ENCODE results near the gene PTCD1.

DNA sequence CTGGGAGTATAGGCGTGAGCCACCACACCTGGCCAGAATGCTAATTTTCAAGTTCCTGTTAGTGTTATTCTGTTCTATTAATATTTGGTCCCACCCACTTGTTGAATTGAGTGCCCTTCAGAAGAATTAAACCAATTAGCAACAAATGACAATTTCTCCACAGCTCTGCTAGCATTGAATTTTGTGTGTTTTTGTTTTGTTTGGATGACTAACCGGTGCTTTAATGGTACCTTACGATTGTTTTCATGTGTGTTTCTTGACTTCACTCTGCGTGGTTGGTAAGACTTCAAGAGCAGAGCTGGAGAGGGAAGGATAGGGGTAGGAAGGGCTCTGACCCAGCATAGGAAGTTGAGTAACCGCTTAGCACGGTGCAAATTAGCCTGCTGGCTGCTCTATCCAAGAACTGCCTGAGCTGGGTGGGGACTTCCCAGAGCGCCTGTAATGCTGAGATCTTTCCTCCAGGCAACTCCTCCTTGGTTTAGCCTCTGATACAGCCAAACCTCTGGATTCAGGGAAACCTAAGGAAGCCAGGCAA is 59.5 kb downstream of the PTCD1 start:
- TF ChIP-seq ZNF232 (CRISPR knock-in tag; IDR thresholded peaks at IDR 0.05), result no peak
- TF ChIP-seq, protein P1, sequence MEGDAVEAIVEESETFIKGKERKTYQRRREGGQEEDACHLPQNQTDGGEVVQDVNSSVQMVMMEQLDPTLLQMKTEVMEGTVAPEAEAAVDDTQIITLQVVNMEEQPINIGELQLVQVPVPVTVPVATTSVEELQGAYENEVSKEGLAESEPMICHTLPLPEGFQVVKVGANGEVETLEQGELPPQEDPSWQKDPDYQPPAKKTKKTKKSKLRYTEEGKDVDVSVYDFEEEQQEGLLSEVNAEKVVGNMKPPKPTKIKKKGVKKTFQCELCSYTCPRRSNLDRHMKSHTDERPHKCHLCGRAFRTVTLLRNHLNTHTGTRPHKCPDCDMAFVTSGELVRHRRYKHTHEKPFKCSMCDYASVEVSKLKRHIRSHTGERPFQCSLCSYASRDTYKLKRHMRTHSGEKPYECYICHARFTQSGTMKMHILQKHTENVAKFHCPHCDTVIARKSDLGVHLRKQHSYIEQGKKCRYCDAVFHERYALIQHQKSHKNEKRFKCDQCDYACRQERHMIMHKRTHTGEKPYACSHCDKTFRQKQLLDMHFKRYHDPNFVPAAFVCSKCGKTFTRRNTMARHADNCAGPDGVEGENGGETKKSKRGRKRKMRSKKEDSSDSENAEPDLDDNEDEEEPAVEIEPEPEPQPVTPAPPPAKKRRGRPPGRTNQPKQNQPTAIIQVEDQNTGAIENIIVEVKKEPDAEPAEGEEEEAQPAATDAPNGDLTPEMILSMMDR (IDR thresholded peaks at IDR 0.05), result no peak
- TF ChIP-seq, protein P2, sequence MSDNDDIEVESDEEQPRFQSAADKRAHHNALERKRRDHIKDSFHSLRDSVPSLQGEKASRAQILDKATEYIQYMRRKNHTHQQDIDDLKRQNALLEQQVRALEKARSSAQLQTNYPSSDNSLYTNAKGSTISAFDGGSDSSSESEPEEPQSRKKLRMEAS (CRISPR knock-in tag; IDR thresholded peaks at IDR 0.05), result no peak
- TF ChIP-seq JUN (CRISPR knock-in tag; IDR thresholded peaks at IDR 0.05), result no peak
- TF ChIP-seq ATF1 (CRISPR knock-in tag; IDR thresholded peaks at IDR 0.05), result no peak
- TF ChIP-seq NFYB (CRISPR knock-in tag; conservative IDR thresholded peaks at IDR 0.05; ENCODE audit: low read depth), result no peak
- TF ChIP-seq ZBTB21 (CRISPR knock-in tag; IDR thresholded peaks at IDR 0.05; ENCODE audit: borderline replicate concordance), result no peak
- TF ChIP-seq TCF7 (CRISPR knock-in tag; IDR thresholded peaks at IDR 0.05; ENCODE audit: low read depth), result no peak
- TF ChIP-seq PRRX2 (CRISPR knock-in tag; IDR thresholded peaks at IDR 0.05), result no peak
- TF ChIP-seq, protein P3, sequence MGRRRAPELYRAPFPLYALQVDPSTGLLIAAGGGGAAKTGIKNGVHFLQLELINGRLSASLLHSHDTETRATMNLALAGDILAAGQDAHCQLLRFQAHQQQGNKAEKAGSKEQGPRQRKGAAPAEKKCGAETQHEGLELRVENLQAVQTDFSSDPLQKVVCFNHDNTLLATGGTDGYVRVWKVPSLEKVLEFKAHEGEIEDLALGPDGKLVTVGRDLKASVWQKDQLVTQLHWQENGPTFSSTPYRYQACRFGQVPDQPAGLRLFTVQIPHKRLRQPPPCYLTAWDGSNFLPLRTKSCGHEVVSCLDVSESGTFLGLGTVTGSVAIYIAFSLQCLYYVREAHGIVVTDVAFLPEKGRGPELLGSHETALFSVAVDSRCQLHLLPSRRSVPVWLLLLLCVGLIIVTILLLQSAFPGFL (CRISPR knock-in tag; IDR thresholded peaks at IDR 0.05; ENCODE audit: borderline replicate concordance), result no peak
- TF ChIP-seq, protein P4, sequence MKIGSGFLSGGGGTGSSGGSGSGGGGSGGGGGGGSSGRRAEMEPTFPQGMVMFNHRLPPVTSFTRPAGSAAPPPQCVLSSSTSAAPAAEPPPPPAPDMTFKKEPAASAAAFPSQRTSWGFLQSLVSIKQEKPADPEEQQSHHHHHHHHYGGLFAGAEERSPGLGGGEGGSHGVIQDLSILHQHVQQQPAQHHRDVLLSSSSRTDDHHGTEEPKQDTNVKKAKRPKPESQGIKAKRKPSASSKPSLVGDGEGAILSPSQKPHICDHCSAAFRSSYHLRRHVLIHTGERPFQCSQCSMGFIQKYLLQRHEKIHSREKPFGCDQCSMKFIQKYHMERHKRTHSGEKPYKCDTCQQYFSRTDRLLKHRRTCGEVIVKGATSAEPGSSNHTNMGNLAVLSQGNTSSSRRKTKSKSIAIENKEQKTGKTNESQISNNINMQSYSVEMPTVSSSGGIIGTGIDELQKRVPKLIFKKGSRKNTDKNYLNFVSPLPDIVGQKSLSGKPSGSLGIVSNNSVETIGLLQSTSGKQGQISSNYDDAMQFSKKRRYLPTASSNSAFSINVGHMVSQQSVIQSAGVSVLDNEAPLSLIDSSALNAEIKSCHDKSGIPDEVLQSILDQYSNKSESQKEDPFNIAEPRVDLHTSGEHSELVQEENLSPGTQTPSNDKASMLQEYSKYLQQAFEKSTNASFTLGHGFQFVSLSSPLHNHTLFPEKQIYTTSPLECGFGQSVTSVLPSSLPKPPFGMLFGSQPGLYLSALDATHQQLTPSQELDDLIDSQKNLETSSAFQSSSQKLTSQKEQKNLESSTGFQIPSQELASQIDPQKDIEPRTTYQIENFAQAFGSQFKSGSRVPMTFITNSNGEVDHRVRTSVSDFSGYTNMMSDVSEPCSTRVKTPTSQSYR (CRISPR knock-in tag; IDR thresholded peaks at IDR 0.05), result no peak
- no peak for TF ChIP-seq RELA (CRISPR knock-in tag; IDR thresholded peaks at IDR 0.05; ENCODE audit: borderline replicate concordance)
- TF ChIP-seq ELF4 (CRISPR knock-in tag; IDR thresholded peaks at IDR 0.05; ENCODE audit: low read depth), result no peak

All from WTC11 (cell line).